Measurements from ENCODE around the gene OR13C3. TPM values are rescaled to one million over a fixed set of nuclear protein-coding genes. Genes with fewer than 3 reads are reported as not detected.

Gene OR13C3
- polyA plus RNA-seq, 3 donors: not detected

DNA sequence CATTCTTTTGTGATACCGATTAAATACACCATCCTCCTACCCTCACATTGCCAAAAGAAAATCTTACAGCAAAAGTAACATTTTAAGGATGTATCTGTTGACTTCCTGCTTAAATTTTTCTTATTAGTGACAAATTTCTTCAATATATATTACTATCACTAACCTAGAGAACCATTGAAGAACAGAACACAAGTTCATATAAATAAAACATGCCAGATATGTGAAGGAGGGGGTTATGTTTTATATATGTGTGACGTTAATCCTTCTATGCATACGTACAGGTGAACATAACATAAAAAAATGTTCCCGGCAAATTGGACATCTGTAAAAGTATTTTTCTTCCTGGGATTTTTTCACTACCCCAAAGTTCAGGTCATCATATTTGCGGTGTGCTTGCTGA is 32.7 kb downstream of the OR13C3 start, which contains the start of gene OR13F1:
TSS of gene OR13F1 (plus strand) at position 301 of the 400 bp plus-strand sequence. CDS start at position 301, 0 bp downstream.
- Histone ChIP-seq H3K27ac (ENCODE audit: low read depth in 1 of 2, low read length in 2 of 2) (no peak within 1 kb of the TSS), H3K79me2 (ENCODE audit: insufficient read depth, low read length) (no peaks in the 10 kb centered on the region), H4K20me1 (ENCODE audit: insufficient read depth, low read length) (no peaks in the 10 kb centered on the region), H3K9ac (ENCODE audit: insufficient read depth, low read length, poor library complexity, severe bottlenecking) (no peak within 1 kb of the TSS), H2AFZ (ENCODE audit: insufficient read depth, low read depth, low read length, poor library complexity, severe bottlenecking) (no peak within 1 kb of the TSS), H3K27me3 (ENCODE audit: control insufficient read depth in 2 of 2, insufficient read depth in 2 of 2, low read length in 2 of 2) (no peaks in the 10 kb centered on the region), H3K4me1 (ENCODE audit: control insufficient read depth in 1 of 2, insufficient read depth in 2 of 2, low read length in 2 of 2) (no peaks in the 10 kb centered on the region), H3K4me3 (replicated peaks in 1 of 3; ENCODE audit: low read depth in 2 of 3, low read length in 3 of 3) (no peak within 1 kb of the TSS), H3K4me2 (replicated peaks; ENCODE audit: extremely low read depth, low read length, poor library complexity, severe bottlenecking) (no peak within 1 kb of the TSS), H3K9me3 (replicated peaks in 1 of 2; ENCODE audit: control insufficient read depth in 1 of 2, insufficient read depth in 1 of 2, low read length in 2 of 2) (no peaks in the 10 kb centered on the region), H3K36me3 (replicated peaks in 1 of 2; ENCODE audit: control insufficient read depth in 1 of 2, insufficient read depth in 2 of 2, low read length in 2 of 2) (no peaks in the 10 kb centered on the region)
- intact Hi-C loops (cut with micrococcal nuclease): no loop called here
- Mint-ChIP-seq H3K4me1 (no peaks in the 10 kb centered on the region), H3K36me3 (no peaks in the 10 kb centered on the region), H3K27ac (no peak within 1 kb of the TSS), H3K9me3 (peaks cover 0 to 4% (median 0%) of the 10 kb centered on the region in 7 donors), H3K27me3 (ENCODE audit: low read depth in 3 of 3) (peaks cover 0 to 2% (median 0%) of the 10 kb centered on the region in 3 donors), H3K4me3 (no peak within 1 kb of the TSS)
- 88% methylated on average over 2 of the region's 5 CpGs for WGBS (ENCODE audit: insufficient coverage)
- no peak for DNase-seq
- TF ChIP-seq, protein P1, sequence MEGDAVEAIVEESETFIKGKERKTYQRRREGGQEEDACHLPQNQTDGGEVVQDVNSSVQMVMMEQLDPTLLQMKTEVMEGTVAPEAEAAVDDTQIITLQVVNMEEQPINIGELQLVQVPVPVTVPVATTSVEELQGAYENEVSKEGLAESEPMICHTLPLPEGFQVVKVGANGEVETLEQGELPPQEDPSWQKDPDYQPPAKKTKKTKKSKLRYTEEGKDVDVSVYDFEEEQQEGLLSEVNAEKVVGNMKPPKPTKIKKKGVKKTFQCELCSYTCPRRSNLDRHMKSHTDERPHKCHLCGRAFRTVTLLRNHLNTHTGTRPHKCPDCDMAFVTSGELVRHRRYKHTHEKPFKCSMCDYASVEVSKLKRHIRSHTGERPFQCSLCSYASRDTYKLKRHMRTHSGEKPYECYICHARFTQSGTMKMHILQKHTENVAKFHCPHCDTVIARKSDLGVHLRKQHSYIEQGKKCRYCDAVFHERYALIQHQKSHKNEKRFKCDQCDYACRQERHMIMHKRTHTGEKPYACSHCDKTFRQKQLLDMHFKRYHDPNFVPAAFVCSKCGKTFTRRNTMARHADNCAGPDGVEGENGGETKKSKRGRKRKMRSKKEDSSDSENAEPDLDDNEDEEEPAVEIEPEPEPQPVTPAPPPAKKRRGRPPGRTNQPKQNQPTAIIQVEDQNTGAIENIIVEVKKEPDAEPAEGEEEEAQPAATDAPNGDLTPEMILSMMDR (IDR thresholded peaks at IDR 0.05): no peak

DNA sequence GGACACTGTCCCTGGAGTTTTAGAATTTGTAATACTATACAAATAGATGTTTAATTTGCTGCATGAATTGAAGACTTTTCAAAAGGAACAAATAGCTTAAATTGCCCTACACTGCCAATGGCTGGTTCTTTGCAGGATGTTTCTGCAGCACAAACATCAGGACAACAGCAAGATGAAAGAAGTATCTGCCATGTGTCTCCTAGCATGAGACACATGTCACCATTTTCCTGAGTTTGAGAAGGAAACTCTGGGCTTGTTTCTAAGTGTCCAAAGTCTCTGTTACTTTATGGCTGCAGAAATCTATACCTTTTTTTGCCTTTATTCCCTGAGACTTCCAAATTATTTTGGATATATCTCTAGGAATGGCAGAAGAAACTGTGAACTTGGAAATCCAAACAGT is 33.2 kb downstream of the OR13C3 start:
- Histone ChIP-seq H3K79me2 (ENCODE audit: insufficient read depth, low read length) (no peaks in the 10 kb centered on the region), H3K4me3 (replicated peaks in 1 of 3; ENCODE audit: low read depth in 2 of 3, low read length in 3 of 3) (no peak overlapping the region), H4K20me1 (ENCODE audit: insufficient read depth, low read length) (no peaks in the 10 kb centered on the region), H2AFZ (ENCODE audit: insufficient read depth, low read depth, low read length, poor library complexity, severe bottlenecking) (no peak overlapping the region), H3K4me2 (replicated peaks; ENCODE audit: extremely low read depth, low read length, poor library complexity, severe bottlenecking) (no peak overlapping the region), H3K9ac (ENCODE audit: insufficient read depth, low read length, poor library complexity, severe bottlenecking) (no peak overlapping the region), H3K27ac (ENCODE audit: low read depth in 1 of 2, low read length in 2 of 2) (no peak overlapping the region), H3K36me3 (replicated peaks in 1 of 2; ENCODE audit: control insufficient read depth in 1 of 2, insufficient read depth in 2 of 2, low read length in 2 of 2) (no peaks in the 10 kb centered on the region), H3K9me3 (replicated peaks in 1 of 2; ENCODE audit: control insufficient read depth in 1 of 2, insufficient read depth in 1 of 2, low read length in 2 of 2) (no peaks in the 10 kb centered on the region), H3K4me1 (ENCODE audit: control insufficient read depth in 1 of 2, insufficient read depth in 2 of 2, low read length in 2 of 2) (no peaks in the 10 kb centered on the region), H3K27me3 (ENCODE audit: control insufficient read depth in 2 of 2, insufficient read depth in 2 of 2, low read length in 2 of 2) (no peaks in the 10 kb centered on the region)
- peaks cover 0 to 4% (median 0%) of the 10 kb centered on the region in 7 donors for H3K9me3 Mint-ChIP-seq
- H3K4me3 Mint-ChIP-seq: no peak overlapping the region
- H3K36me3 Mint-ChIP-seq: no peaks in the 10 kb centered on the region
- TF ChIP-seq, protein P1 (IDR thresholded peaks at IDR 0.05): no peak
- H3K27me3 Mint-ChIP-seq (ENCODE audit: low read depth in 3 of 3): peaks cover 0 to 2% (median 0%) of the 10 kb centered on the region in 3 donors
- no peaks in the 10 kb centered on the region for H3K4me1 Mint-ChIP-seq
- intact Hi-C loops (cut with micrococcal nuclease): no loop called here
- H3K27ac Mint-ChIP-seq: no peak overlapping the region
- DNase-seq: no peak
